HG03025 (cell line): ENCODE data around the gene NPAS3.

Source experiments
- ATAC-seq: cut with Tn5 transposase; IDR thresholded peaks from one replicate; pipeline ENCODE4 v1.9.1; 2021; ENCODE audit warnings: mild to moderate bottlenecking, moderate library complexity; ENCODE audit not compliant: unreplicated experiment, low FRiP score

NPAS3 gene

DNA sequence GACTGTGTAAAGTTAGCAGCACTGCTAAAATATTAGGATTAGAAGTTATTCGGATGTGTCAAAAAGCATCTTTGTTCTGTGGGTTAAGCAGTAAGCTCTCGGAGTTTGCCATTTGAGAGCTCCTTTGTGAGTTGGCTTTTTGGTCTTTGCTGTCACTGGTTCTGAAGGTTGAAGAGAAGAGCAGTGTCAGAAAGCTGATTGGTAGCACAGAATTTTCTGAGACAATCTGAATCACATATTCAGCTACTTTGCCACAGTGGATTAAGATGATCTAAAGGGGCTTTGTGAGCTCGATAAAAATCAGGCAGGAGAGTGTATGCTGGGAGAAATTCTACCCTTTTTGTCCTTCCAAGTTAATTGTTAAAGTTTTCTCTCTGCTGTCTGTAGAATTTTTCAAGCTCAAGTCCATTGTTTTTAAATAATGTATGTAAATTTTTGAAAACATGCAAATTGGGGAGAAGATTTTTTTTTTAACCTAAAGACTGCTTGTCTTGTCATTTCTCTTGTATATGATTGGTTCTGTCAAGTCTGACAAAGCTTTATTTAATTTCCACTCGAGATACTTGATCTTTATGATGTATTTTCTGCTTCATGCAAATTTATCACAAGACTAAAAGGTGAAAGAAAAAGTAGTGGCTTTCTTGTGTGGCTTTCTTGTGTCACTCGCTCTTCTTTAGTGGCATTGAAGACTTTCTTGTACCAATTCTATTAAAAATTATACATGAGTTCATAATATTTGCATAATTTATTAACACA lies 704.9 kb downstream of the NPAS3 start:
- no peak for ATAC-seq

DNA sequence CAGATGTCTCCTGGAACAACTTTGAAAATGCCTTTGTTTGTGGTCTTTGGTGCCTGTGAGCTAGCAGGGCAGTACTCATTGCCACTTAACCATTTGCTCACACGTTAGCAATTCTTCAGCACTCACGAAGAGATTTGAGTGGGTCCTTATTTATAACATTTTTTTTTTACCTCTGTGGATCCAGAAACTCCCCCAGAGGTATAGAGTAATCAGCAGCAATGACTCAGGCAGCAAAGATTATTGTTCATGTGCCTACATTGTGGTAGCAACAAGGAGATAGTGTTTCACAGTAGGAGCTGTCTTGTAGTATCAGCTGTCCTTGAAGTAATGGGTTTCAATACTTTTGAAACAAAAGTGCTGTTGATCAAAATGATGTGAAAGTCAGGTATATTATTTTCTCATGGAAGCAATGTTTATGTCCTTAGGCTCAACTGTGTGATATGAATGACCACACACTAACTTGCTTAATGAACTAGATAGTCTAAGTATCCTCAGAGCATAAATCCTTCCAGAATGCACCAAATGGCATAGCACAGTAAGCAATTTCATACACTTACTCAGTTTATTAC lies 708.1 kb downstream of the NPAS3 start:
- no peak for ATAC-seq

DNA sequence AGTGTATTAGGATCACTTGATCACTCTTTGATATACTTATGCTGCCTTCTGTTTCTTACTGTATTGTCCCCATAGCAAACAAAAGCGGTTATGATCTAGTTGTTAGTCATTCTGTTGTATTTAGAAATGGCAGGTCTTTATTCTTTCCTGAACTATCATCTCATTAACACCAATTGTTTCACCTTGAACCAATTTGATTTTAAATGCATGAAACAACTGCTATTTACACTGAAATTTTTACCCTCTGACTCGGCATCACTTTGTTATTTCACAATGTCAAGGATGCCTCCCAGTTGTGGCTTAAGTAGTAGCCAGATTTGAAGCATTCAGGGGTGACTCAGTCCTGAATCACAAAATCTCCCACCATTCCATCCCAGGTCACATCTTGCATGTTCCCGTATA lies 708.7 kb downstream of the NPAS3 start:
- no peak for ATAC-seq

DNA sequence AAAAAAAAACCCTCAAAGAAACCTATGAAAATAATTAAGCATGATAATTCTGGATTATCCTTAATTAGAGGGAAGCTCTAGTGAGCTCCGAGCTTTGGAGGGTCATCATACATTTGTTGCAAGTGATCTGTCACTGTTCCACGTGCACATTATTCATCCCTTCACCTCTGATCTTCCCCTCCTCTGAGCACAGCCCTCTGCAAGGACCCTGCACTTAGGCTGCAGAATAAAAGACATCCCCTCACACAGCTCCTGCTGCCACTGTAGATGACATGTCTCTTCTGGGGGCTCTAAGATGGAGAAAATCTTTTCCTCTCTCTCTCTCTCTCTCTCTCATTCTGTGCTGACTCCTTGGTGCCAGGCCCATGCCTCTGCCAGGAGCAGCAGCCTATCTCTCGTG lies 711.8 kb downstream of the NPAS3 start:
- ATAC-seq = no peak

DNA sequence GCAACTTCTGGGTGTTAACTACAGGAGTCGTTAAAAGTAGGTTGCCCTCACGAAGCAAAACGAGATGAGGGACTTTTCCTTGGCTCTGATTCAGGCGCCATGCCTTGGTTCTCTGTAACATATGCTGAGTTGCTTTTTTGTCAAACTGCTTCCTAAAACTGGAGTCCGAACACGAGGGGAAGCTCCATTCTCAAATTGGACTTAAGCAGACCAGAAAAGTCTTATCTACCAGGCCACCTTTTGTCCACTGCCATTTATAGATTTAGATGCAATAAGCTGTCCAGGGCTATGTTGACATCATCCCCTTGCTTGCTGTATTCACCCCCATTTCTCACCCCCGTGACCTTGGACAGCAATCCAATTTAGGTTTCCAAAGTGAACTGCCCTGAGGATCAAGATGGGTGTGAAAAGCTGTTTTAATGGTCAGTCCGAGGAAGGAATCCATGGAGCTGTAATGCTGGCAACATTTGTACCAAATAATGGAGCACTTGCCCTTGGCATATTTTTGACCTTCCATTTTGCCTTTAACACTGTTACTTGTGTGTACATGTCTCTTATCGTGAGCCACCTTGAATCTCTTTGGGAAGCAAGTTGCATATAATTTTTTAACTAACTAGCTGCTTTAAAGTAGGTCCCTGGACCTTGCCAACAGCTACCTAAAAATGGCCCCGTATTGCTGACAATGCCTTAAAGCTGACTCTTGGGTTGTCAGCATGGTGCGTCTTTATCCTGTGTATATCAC lies 714.1 kb downstream of the NPAS3 start:
- no peak for ATAC-seq

DNA sequence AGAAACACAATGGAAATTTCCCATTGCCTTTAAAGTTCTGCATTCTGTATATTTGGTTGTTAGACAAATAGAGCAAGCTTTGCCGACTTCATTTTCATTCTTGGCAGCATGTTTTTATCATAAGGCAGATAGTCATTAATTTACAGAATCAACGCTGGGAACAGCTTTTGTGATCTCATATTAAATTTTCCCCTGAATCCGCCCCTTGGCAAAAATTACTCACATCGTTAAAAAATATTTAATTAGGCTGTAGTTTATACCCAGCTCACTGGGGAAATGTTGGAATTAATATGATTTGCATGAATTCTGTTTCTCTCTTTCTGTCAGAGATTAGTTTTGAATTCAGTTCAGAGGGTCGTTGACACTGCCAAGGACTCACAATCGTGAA lies 714.6 kb downstream of the NPAS3 start:
- ATAC-seq = no peak

DNA sequence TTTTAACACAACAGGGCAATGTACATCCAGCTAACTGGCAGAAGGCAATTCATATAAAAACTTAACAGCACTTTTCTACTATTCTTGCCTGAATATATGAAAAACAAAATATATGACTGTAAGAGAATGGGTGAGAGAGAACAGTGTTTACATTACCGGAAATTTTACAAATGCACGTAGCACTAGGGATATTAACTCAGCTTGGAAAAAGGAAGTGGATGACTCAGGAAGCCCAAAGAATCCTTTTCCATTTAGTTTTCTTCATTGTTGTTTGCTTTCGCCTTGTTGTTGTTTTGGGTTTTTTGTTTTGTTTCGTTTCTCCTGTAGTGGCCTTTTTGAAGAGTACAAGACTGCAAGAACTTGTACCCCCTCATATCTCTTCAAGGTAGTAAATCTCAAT lies 716.7 kb downstream of the NPAS3 start:
- no peak for ATAC-seq

DNA sequence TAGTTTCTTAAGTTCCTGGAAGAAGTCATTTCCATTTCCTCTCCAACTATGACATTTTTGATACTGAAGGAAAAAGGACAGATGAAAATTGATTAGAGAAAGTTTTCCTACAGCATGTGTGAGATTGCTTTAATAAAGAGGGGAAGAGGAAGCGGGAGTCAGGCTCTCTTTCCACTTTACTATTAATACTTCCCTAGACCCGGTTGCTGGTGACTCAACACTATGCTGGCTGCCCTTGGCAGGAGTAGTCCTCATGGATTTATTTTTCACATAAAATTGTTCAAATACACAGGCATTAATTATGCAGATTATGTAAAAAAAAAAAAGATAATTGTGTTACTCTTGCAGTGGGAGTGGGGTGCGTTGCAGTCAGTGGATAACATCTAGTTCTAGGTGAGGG lies 718.8 kb downstream of the NPAS3 start:
- no peak for ATAC-seq

DNA sequence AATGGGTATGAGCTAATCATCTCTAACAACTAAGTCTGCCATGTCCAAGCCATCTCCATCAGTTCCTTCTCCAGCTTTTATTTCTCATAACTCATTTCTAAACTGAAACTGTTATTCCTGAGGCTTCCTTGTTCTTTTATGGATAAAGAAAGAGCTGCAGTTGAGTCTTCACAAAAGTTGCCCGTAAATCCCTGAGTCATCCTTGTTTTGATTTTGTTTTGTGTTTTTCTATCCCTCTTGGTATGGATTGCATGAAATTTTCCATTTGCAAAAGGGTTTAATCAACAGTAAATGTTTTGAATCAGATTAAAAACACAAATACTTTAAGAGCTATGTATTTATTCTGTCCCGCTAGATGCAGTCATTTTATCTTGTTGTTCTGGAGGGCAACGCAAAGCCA lies 721.6 kb downstream of the NPAS3 start:
- no peak for ATAC-seq

DNA sequence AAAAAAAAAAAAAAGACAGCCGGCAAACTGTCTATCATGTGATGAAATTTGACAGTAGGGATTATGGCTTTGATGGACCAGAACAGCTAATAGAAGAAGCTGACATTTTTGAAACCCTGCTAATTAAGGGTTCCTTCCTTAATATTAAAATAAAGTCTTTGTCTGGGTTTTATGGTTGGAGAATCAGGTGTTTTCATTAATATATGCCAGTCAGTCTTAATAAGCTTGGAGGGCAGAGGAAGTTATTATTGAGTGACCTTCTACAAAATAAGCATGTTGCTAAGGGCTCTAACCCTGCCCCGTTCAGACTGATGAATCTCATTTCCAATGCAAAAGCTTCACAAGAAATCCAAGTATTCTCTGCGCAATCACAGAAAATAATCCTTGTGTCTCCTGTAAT lies 722.4 kb downstream of the NPAS3 start:
- ATAC-seq = no peak

DNA sequence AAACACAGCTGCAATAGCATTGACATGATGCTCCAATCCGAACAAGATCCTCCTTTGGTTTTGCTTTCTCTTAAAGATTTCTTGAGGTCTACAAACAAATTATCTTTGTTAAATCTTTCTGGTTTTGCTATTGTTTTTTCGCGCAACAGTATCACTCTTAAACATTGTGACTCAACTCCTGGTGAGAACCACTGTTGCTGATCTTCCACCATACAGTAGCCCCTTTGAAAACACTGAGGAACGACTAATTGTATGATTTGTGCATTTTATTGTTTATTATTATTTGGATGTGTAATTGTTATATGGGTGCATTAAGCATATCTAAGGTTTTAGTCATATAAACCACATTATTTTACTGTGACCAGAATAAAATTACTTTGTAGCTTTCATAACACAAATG lies 729.4 kb downstream of the NPAS3 start:
- no peak for ATAC-seq

DNA sequence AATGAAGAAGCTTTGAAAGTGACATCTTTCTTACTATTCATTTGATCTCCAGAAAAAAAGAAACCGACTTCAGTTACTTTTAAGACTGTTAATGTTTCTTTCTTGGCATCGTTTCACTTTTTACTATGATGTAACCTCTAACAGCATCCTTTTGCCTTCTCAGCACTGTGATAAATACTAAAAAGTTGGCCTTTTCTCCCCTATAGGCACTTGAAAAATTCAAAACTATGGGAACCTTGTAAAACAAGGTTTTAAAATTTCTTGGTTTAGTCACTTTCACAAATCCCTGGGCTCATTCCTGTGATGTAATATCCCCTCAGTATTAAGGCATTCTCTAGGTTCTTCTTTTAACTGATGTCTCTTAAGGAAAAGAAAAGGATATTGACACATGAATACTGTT lies 730.4 kb downstream of the NPAS3 start:
- ATAC-seq = no peak

DNA sequence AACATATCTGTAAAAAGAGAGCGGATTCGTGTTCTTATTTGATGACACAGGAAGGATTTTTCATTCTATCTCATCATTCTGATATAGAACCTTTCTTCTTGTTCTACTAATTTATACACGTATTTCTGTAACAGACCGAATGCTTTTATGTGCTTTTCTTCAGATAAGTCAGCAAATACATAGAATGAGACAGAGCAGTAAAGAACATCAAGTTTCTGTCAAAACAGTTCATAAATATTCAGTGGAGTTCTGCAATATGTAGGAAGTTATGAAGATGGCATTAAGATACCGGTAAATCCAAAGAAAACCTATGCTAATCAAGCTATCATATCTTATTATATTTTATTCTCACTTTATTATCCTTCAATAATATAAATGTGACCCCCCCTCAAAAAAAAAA lies 731.6 kb downstream of the NPAS3 start:
- no peak for ATAC-seq

DNA sequence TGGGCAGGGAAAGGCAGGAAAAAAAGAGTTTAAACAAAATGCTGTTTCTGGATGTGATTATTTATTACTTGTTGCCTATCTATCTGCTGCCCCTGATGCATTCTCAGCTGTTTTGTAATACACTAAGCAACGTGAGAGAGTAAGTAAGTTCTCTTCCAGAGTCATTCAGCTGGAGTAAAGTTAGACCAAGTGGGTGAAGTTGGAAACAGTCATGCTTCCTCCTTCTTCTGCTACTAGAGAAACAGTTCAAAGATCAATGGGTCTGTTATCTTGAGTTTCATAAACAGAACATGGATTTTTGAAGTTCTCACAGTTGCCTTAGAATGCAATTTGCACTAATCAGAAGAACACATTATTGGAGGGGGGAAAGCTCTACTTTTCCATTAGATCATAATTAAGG lies 732.9 kb downstream of the NPAS3 start:
- no peak for ATAC-seq

DNA sequence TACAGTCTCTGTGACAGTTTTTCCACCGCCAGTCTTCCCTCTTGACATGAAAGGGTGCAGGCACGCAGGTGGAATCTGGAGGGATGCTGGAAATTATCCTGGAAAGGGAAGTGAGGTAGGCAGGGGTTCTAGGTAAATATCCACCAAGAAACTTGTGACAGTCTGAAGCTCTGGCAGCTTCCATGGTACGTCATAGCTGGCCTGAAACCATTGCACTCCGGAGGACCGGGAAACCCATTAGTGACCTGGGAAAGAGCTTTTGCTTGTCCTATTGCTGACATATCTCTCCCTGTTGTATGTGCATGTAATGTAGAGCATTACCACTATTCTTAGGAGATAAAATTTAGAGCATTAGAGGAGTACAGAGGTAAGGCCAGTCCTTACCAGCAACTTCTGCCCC lies 736.2 kb downstream of the NPAS3 start:
- ATAC-seq = no peak

DNA sequence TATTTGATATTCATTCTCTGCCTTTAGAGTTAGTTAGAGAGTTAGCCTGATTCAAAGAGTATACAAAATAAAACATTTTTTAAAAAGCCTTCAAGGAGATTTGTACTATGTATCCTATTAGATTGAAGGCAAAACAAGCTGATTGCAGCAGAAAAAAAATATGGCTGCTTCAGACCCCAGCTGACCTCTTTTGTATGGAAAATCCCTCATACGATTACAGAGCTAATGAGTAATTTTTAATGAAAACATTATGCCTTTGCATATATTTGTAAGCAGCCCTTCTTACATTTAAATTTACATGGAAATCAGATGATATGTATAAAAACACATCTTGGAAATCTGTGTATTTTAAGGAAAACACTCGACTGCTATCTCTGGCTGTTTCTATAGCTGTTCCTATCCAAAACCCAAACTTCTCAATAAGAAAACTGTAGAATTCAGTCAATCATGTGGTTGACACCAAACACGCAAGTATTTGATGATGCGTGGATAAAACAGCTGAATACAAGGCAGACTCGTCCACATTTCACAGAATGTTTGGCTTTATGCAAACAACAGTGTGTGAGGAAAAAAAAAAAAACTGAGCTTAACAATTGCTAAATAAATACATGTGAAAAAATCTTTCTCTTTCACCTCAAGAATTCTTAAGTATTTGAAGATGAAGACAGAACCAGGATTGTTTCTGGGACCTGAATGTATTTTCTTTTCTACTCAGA lies 736.9 kb downstream of the NPAS3 start:
- no peak for ATAC-seq

DNA sequence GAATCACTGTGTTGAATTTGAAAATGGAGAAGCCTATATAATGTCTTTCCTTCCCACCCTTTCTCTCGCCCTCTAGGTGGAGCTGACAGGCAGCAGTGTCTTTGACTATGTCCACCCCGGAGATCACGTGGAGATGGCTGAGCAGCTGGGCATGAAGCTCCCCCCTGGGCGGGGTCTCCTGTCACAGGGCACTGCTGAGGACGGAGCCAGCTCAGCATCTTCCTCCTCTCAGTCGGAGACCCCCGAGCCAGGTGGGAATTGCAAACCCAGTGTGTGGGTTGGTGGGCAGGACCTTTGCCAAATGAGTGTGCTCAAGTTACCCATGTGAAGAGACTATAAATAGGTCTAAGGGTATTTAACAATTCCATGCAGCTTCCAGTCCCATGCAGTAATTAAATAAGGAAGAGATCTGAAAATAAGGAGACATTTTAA lies 737.5 kb downstream of the NPAS3 start:
- ATAC-seq = no peak

DNA sequence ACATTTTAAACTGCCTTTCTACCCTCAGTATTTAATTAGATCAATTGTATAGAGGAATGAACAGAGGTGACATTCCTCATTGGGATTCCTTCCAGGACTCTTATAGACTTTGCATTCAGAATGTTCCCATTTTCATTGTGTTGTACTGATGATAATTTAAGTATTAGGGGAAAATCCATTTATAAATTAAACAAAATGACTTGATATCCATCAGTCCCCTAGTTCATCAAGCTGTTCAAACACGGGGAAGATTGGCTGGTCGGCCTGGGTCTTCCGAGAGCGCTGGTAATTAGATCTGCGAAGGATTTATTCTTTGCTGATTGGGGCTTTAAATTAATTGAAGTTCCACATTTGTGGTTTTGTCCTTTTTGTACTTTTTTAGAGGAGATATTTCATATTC lies 738.2 kb downstream of the NPAS3 start:
- no peak for ATAC-seq

DNA sequence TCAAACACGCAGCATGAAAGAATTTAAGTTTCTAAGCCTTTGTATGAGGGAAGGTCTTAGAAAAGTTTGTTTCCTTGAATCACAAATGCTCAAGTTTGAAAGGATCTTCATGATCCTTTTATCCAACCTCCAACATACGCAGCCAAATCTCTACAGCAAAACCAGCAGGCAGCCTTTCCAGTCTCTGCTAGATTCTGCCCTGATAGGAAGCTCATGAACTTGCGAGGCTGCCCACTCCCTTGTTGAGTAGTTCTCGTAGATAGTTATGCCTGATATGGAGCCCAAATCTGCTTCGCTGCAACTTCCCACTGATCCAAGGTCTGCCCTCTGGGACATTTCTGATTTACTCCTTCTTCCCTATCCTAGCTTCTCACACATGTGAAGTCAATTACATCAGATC lies 739.3 kb downstream of the NPAS3 start:
- ATAC-seq = no peak

DNA sequence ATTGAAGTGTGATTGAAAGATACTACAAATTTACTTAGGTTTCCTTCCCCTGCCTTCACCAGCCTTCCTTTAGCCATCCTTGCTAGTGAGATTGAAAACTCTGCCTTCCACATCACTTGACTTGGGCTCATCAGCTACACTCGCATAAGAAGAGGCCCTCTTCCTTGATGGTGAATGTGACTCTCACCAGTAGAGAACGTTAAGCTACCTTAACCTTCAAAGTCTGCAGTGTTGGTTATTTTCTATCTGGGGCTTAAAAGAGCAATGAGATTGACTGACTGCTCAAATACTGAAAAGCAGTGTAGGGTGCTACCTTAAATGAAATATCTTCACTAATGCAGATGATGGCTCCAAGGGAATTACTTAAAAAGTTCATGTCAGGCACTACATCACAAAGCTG lies 740.3 kb downstream of the NPAS3 start:
- ATAC-seq = no peak

DNA sequence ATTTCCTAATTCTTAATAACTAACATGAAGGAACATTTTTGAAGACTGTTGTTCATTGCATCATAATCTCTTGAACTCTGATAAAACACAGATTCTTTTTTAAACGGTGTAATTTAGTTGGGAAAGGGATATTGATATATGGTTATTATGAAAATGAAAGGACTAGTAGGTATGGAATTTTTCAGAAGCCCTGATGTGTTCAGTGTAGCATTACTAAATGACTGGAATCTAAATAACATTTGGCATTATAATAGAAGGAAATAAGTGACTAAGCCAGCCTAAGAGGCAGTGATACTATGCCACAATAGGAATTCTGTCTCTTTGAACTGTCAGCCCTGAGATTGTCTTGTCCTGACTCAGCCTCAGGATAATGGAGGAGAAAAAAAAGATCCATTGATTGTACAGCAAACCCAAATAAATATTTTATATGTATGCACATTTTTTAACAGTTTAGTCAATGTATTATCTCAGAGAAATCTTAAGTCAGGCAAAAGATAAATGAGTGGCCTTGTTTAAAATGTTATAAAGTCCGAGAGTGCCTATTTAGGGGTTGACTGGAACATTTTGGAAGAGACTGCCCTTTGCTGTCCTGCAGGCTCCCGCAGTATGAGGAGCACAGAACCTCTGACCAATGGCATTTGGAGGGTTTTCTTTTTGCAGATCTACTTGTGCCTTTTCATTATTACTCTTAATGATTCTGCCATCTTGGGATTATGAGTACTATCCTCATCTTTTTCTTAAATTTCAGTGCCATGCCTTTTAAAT lies 741.0 kb downstream of the NPAS3 start:
- no peak for ATAC-seq
